GM12878 (cell line): ENCODE results near the gene CBFB. TPM values are rescaled to one million over a fixed set of nuclear protein-coding genes. Genes with fewer than 3 reads are reported as not detected.

ENCODE experiments used
- ATAC-seq: fragments of 200-7000 bp; cut with Tn5 transposase; 3 replicates; pipeline ENCODE4 v1.9.1; 2020; ENCODE audit warnings: mild to moderate bottlenecking, moderate library complexity
- BruUV-seq: library from RNA; stranded (reverse); fragments of 400-500 nt; replicated peaks from 2 replicates; lab custom pipeline; 2021; lab: Mats Ljungman, UMichigan
- CTCF ChIA-PET: fragments of 300-600 bp; sonication (Branson Sonifier 250); formaldehyde crosslinking; extraction: SDS; loops from one replicate; lab custom pipeline; 2021; ENCODE audit warnings: inconsistent platforms; lab: Yijun Ruan, JAX
- POLR2A ChIA-PET: fragments of 350-600 bp; formaldehyde crosslinking; extraction: SDS; loops from one replicate; lab custom pipeline; 2021; ENCODE audit warnings: inconsistent platforms; lab: Charles Lee
- RAD21 ChIA-PET: fragments of 300-600 bp; sonication (Branson Sonifier 250); formaldehyde crosslinking; loops from one replicate; lab custom pipeline; 2023; ENCODE audit warnings: antibody characterized with exemption; ENCODE audit not compliant: unreplicated experiment; lab: Charles Lee
- SMC1A ChIA-PET: fragments of 300-600 bp; sonication (Branson Sonifier 250); formaldehyde crosslinking; loops from one replicate; lab custom pipeline; 2023; ENCODE audit not compliant: unreplicated experiment, uncharacterized antibody; lab: Charles Lee
- DNase-seq: peaks from one replicate; pipeline ENCODE4 v3.0.0-alpha.2; 2011; ENCODE audit warnings: low read depth, low spot score
- FAIRE-seq: peaks from 3 replicates; lab custom pipeline; 2011; peaks lifted over from hg19 to GRCh38; lab: Jason Lieb, UNC
- H2AFZ ChIP-seq: 2 replicates; pipeline ENCODE4 v1.6.0; 2011; ENCODE audit warnings: low read depth, low read length, control low read depth; ENCODE audit not compliant: control insufficient read depth
- H3K27ac ChIP-seq: 2 replicates; pipeline ENCODE4 v1.5.1; 2011; ENCODE audit warnings: control low read depth; ENCODE audit not compliant: control insufficient read depth, insufficient read depth
- H3K27me3 ChIP-seq, 2 experiments: replicated peaks in 1 of 2; 2 replicates each; pipeline versions ENCODE4 v1.6.0 to v1.6.1; 2011; ENCODE audit warnings: low read length in 1 of 2; ENCODE audit not compliant: control insufficient read depth in 2 of 2, insufficient read depth in 2 of 2
- H3K36me3 ChIP-seq, 2 experiments: 2 replicates each; pipeline ENCODE4 v1.5.1; 2011; ENCODE audit warnings: low read length in 1 of 2; ENCODE audit not compliant: control insufficient read depth in 2 of 2, insufficient read depth in 2 of 2
- H3K4me1 ChIP-seq: 2 replicates; pipeline ENCODE4 v1.6.1; 2011; ENCODE audit warnings: mild to moderate bottlenecking, low read length, moderate library complexity, mixed read lengths; ENCODE audit not compliant: control insufficient read depth, insufficient read depth
- H3K4me2 ChIP-seq: 2 replicates; pipeline ENCODE4 v1.6.0; 2011; ENCODE audit warnings: control low read depth; ENCODE audit not compliant: control insufficient read depth, insufficient read depth
- H3K4me3 ChIP-seq: fragments of 200-600 bp; sonication (generic); 2 replicates; pipeline ENCODE4 v1.5.1; 2016
- H3K79me2 ChIP-seq: 2 replicates; pipeline ENCODE4 v1.6.0; 2011; ENCODE audit warnings: low read length; ENCODE audit not compliant: control insufficient read depth, insufficient read depth
- H3K9ac ChIP-seq: 2 replicates; pipeline ENCODE4 v1.8.0; 2011; ENCODE audit warnings: low read length, control low read depth, mixed read lengths; ENCODE audit not compliant: control insufficient read depth, insufficient read depth
- H3K9me3 ChIP-seq: replicated peaks from 3 replicates; pipeline ENCODE4 v1.5.1; 2011; ENCODE audit warnings: mild to moderate bottlenecking, low read length; ENCODE audit not compliant: control insufficient read depth, insufficient read depth
- H4K20me1 ChIP-seq: 2 replicates; pipeline ENCODE4 v1.6.0; 2011; ENCODE audit not compliant: control insufficient read depth, insufficient read depth
- EGR1 ChIP-seq, 2 experiments: IDR thresholded peaks; 1 replicate in 1 of 2; 2 replicates in 1 of 2; pipeline ENCODE4 v1.6.1; 2011 to 2012; ENCODE audit warnings: low read depth in 2 of 2, low read length in 2 of 2, borderline replicate concordance in 1 of 2, mild to moderate bottlenecking in 1 of 2, moderate library complexity in 1 of 2
- RB1 ChIP-seq: fragments of 450-650 bp; formaldehyde crosslinking; IDR thresholded peaks from 2 replicates; pipeline ENCODE4 v1.6.1; 2017; ENCODE audit warnings: mild to moderate bottlenecking, borderline replicate concordance
- WGBS: methylation state at CpG from one replicate; pipeline ENCODE4 v1.1.6; 2016; ENCODE audit warnings: low lambda C conversion rate; ENCODE audit not compliant: insufficient replicate concordance, insufficient coverage; ENCODE audit errors: missing lambda C conversion rate; 5-methylcytosine and 5-hydroxymethylcytosine counted together
- in situ Hi-C: fragments of 300-500 bp; cut with MboI; formaldehyde crosslinking; loops from 9 replicates; pipeline ENCODE4 v1.14.3; 2018; ENCODE audit warnings: mixed read lengths
- intact Hi-C: fragments of 100-400 bp; cut with micrococcal nuclease; formaldehyde crosslinking; loops from one replicate; pipeline ENCODE4 v1.14.2; 2022; ENCODE audit not compliant: unreplicated experiment
- polyA plus RNA-seq, 11 experiments: library from polyadenylated mRNA; depleted of rRNA in 4 of 11; unstranded in 6 of 11; stranded (reverse) in 5 of 11; fragments of >200 nt; fragmentation: Nextera tagmentation in 4 of 11; fragmentation: Illumina TruSeq in 1 of 11; extraction: Ambion mirVana in 4 of 11; extraction: Trizol in 1 of 11; gene quantifications; 1 replicate in 1 of 11; 2 replicates in 10 of 11; pipeline versions ENCODE4 v1.2.1 to v1.2.3, GENCODE V29; 2011 to 2016; ENCODE audit warnings: inconsistent platforms in 2 of 11, missing spikeins in 2 of 11, low read depth in 1 of 11
- total RNA-seq, 4 experiments: library from RNA; depleted of rRNA in 3 of 4; stranded (reverse); fragments of >200 nt in 3 of 4; fragmentation: Illumina TruSeq in 1 of 4; extraction: Trizol in 1 of 4; gene quantifications; 2 replicates each; pipeline versions ENCODE4 v1.2.1 to v1.2.3, GENCODE V29; 2013 to 2021

The CBFB gene
- total and polyA plus RNA-seq, 10 of the 15 experiments (the other 5 are each of a cell fraction or from before 2014, with no cell fraction given) = 25.3 to 83.8 (median 65.7) TPM

DNA sequence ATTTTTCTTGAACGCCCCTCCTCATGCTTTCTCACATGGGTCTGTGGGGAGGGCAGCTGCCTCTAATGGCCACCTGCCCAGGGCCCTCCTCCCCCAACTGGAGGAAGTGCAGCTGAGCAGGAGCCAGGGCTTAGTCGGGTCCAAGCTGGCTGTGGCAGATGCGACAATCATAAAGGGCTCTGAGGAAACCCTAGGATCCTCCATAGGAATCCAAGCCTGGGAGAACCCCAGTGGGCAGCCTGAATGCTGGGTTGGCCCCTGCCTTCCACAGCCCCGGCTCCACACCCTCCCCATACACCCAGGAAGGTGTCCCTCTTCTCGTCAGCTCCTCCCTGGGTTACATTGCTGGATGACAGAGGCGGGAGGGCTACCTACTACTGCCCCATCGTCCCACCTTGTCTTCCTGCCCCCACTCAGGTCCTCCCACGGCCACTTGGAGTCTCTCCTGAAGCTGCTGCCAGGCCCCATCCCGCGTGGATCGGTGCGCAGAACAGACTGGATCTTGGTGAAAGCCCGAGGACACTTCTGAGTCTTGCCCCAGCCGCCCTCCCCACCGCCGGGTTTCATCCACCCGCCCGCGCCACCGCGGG lies 15.6 kb upstream of the CBFB start:
- Histone ChIP-seq H2AFZ (peak overlapping the region; percentile 78), H3K9ac (peak overlapping the region; percentile 11; the same call in 1 of the 2 replicates), H3K36me3 (no peaks in the 10 kb centered on the region), H3K4me2 (peak overlapping the region; percentile 88), H3K9me3 (no peaks in the 10 kb centered on the region), H3K79me2 (no peaks in the 10 kb centered on the region), H3K27me3 (peaks cover 0 to 2% of the 10 kb centered on the region in 2 experiments; a peak in 3 of 4 replicates), H3K4me3 (peak overlapping the region; percentile 68), H3K4me1 (peaks cover 13% of the 10 kb centered on the region; the same call in 1 of the 2 replicates), H4K20me1 (no peaks in the 10 kb centered on the region), H3K27ac (no peak overlapping the region)
- 18% methylated on average over 19 of the region's 21 CpGs for WGBS
- CTCF ChIA-PET = interaction anchor here (0.7 to 12.3 kb wide), 12 partner anchors 22 to 143 kb away, joined by 3 to 205 read pairs (median 4); no protein-coding TSS in a partner anchor
- in situ Hi-C loops (no loop called here), intact Hi-C loops (loop anchor here (5.0 to 10.0 kb wide), 2 partner anchors 36 to 59 kb away; no protein-coding TSS in a partner anchor)
- BruUV-seq = no TSS peak
- FAIRE-seq = no peak
- TF ChIP-seq EGR1 (IDR thresholded peaks at IDR 0.05; ENCODE audit: borderline replicate concordance in 1 of 2, low read depth in 2 of 2, low read length in 2 of 2) (no peak), RB1 (no peak)
- SMC1A ChIA-PET = interaction anchor here (0.7 to 2.5 kb wide), 12 partner anchors 10 to 146 kb away, joined by 3 to 12 read pairs (median 4); no protein-coding TSS in a partner anchor
- DNase-seq = no peak
- RAD21 ChIA-PET = interaction anchor here (0.7 to 1.8 kb wide), 7 partner anchors 15 to 142 kb away, joined by 3 to 8 read pairs (median 4); no protein-coding TSS in a partner anchor
- POLR2A ChIA-PET = interaction anchor here (0.6 to 2.1 kb wide), 4 partner anchors 15 to 172 kb away, joined by 3 to 7 read pairs (median 4); partner anchors contain the start of gene CBFB
- ATAC-seq = no peak
